Trophoblast cell (in vitro differentiated cells and primary cell): ENCODE results near the gene PNISR.
"Not testable (repeated sequence)": the region's sequence is repeated elsewhere in the genome, so short reads cannot be mapped to it uniquely, and the experiment has no call there.

Source experiments
- DNase-seq, 2 donors: peaks; one replicate each; pipeline ENCODE4 v3.0.0-alpha.2; 2016
- H2AFZ ChIP-seq: 2 replicates; pipeline ENCODE4 v1.6.1; 2013; ENCODE audit warnings: low read length, moderate library complexity, mild to moderate bottlenecking; ENCODE audit not compliant: insufficient read depth, poor library complexity
- H2AK5ac ChIP-seq: 2 replicates; pipeline ENCODE4 v1.6.1; 2013; ENCODE audit warnings: mild to moderate bottlenecking, low read length
- H2BK120ac ChIP-seq: 2 replicates; pipeline ENCODE4 v1.6.1; 2013; ENCODE audit warnings: low read length, mild to moderate bottlenecking, moderate library complexity; ENCODE audit not compliant: insufficient read depth, poor library complexity
- H2BK12ac ChIP-seq: 2 replicates; pipeline ENCODE4 v1.6.1; 2013; ENCODE audit warnings: mild to moderate bottlenecking, low read length, moderate library complexity
- H2BK5ac ChIP-seq: 2 replicates; pipeline ENCODE4 v1.6.1; 2013; ENCODE audit warnings: low read length, low read depth, moderate library complexity, mild to moderate bottlenecking; ENCODE audit not compliant: poor library complexity
- H3K14ac ChIP-seq: 2 replicates; pipeline ENCODE4 v1.6.1; 2013; ENCODE audit warnings: mild to moderate bottlenecking, low read length
- H3K18ac ChIP-seq: 2 replicates; pipeline ENCODE4 v1.6.1; 2013; ENCODE audit warnings: mild to moderate bottlenecking, low read length
- H3K23ac ChIP-seq: 2 replicates; pipeline ENCODE4 v1.6.1; 2013; ENCODE audit warnings: low read length
- H3K27ac ChIP-seq: 2 replicates; pipeline ENCODE4 v1.5.1; 2013; ENCODE audit warnings: low read depth, mild to moderate bottlenecking, inconsistent platforms, low read length, moderate library complexity
- H3K27me3 ChIP-seq: 2 replicates; pipeline ENCODE4 v1.6.1; 2013; ENCODE audit warnings: inconsistent platforms, mild to moderate bottlenecking, low read length, moderate library complexity; ENCODE audit not compliant: insufficient read depth
- H3K36me3 ChIP-seq, 2 experiments: 1 replicate in 1 of 2; 2 replicates in 1 of 2; pipeline ENCODE4 v1.6.1; 2013; ENCODE audit warnings: low read length in 2 of 2, mild to moderate bottlenecking in 2 of 2, moderate library complexity in 1 of 2; ENCODE audit not compliant: insufficient read depth in 2 of 2, control insufficient read depth in 1 of 2
- H3K4ac ChIP-seq: 2 replicates; pipeline ENCODE4 v1.6.1; 2013; ENCODE audit warnings: low read depth, mild to moderate bottlenecking, low read length, moderate library complexity
- H3K4me1 ChIP-seq, 2 experiments: 1 replicate in 1 of 2; 2 replicates in 1 of 2; pipeline ENCODE4 v1.6.1; 2013; ENCODE audit warnings: low read length in 2 of 2, mild to moderate bottlenecking in 2 of 2, moderate library complexity in 1 of 2; ENCODE audit not compliant: insufficient read depth in 2 of 2, control insufficient read depth in 1 of 2
- H3K4me2 ChIP-seq: 2 replicates; pipeline ENCODE4 v1.6.1; 2013; ENCODE audit warnings: inconsistent platforms, mild to moderate bottlenecking, low read length, moderate library complexity
- H3K4me3 ChIP-seq: 2 replicates; pipeline ENCODE4 v1.5.1; 2013; ENCODE audit warnings: mild to moderate bottlenecking, low read depth, low read length, inconsistent platforms
- H3K79me1 ChIP-seq: one replicate; pipeline ENCODE4 v1.6.1; 2013; ENCODE audit warnings: low read length
- H3K79me2 ChIP-seq: 2 replicates; pipeline ENCODE4 v1.6.1; 2013; ENCODE audit warnings: low read length, mild to moderate bottlenecking; ENCODE audit not compliant: control insufficient read depth, insufficient read depth, poor library complexity
- H3K9ac ChIP-seq: 2 replicates; pipeline ENCODE4 v1.6.1; 2013; ENCODE audit warnings: mild to moderate bottlenecking, low read length
- H3K9me3 ChIP-seq: 2 replicates; pipeline ENCODE4 v1.6.1; 2013; ENCODE audit warnings: low read depth, mild to moderate bottlenecking, control low read depth, inconsistent platforms, low read length; ENCODE audit not compliant: insufficient read depth
- H4K12ac ChIP-seq: 2 replicates; pipeline ENCODE4 v1.6.1; 2013; ENCODE audit warnings: low read depth, mild to moderate bottlenecking, low read length, moderate library complexity
- H4K8ac ChIP-seq: 2 replicates; pipeline ENCODE4 v1.6.1; 2013; ENCODE audit warnings: low read depth, mild to moderate bottlenecking, low read length, moderate library complexity
- H4K91ac ChIP-seq: one replicate; pipeline ENCODE4 v1.6.1; 2013; ENCODE audit warnings: low read depth, mild to moderate bottlenecking, low read length, moderate library complexity
- WGBS: extraction: QIAGEN DNeasy Blood & Tissue Kit; methylation state at CpG from one replicate; pipeline ENCODE4 v1.1.7; 2013; ENCODE audit warnings: missing lambda C conversion rate; ENCODE audit not compliant: insufficient read length, insufficient coverage; ENCODE audit errors: extremely low coverage; 5-methylcytosine and 5-hydroxymethylcytosine counted together

PNISR gene

DNA sequence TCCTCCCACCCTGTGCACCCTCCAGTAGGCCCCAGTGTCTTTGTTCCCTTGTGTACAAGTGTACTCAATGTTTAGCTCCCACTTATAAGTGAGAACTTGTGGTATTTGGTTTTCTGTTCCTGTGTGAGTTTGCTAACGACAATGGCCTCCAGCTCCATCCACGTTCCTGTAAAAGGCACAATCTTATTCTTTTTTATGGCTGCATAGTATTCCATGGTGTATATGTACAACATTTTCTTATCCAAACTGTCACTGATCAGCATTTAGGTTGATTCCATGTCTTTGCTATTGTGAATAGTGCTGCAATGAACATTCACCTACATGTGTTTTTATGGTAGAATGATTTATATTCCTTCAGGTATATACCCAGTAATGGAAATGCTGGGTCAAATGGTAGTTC, 34.0 kb upstream of the PNISR start:
- H3K4me2 ChIP-seq, H3K36me3 ChIP-seq, H2AFZ ChIP-seq, H3K79me1 ChIP-seq, H2BK5ac ChIP-seq, H4K91ac ChIP-seq, H3K4me3 ChIP-seq, H3K4ac ChIP-seq, H4K8ac ChIP-seq, H3K14ac ChIP-seq, H3K9ac ChIP-seq, H3K4me1 ChIP-seq, H3K27ac ChIP-seq, H2BK120ac ChIP-seq, H3K18ac ChIP-seq, H3K27me3 ChIP-seq, H3K9me3 ChIP-seq, H2BK12ac ChIP-seq, H2AK5ac ChIP-seq, H3K23ac ChIP-seq, H3K79me2 ChIP-seq, H4K12ac ChIP-seq, DNase-seq: not testable (repeated sequence)
- WGBS, result no CpG with 5 or more reads among the region's 2 CpGs

DNA sequence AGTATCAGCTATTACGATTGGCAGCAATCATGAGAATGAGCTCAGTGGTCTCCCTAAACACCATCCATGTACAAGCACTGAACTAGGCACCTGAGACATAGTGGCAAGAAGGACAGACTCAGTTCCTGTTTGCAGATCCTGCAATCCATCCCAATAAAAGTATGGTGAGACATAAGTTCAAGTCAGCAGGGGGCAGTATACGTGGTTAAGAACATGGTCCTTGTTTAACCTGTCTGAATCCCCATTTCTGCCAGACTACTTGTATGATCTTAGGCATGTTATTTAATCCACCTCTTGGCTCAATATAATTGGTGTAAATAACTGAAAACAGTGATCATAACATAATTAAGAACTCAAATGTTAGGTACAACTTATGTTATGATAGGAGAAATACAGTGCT, 33.2 kb upstream of the PNISR start:
- Histone ChIP-seq H3K79me1 (no peaks in the 10 kb centered on the region), H2BK12ac (no peak overlapping the region), H2BK120ac (no peak overlapping the region), H3K36me3 (peaks cover 0 to 1% of the 10 kb centered on the region in 2 experiments), H3K27me3 (no peaks in the 10 kb centered on the region), H3K27ac (no peak overlapping the region), H3K9me3 (no peaks in the 10 kb centered on the region), H4K12ac (no peak overlapping the region), H3K18ac (no peak overlapping the region), H3K4me2 (no peak overlapping the region), H3K79me2 (no peaks in the 10 kb centered on the region), H3K23ac (no peak overlapping the region), H3K4ac (no peak overlapping the region), H4K8ac (no peak overlapping the region), H2AK5ac (no peak overlapping the region), H3K4me1 (no peaks in the 10 kb centered on the region), H4K91ac (no peak overlapping the region), H3K9ac (no peak overlapping the region), H3K4me3 (no peak overlapping the region), H3K14ac (no peak overlapping the region), H2AFZ (no peak overlapping the region), H2BK5ac (no peak overlapping the region)
- DNase-seq, result peak in 1 of 2 donors; percentile 61
- WGBS, result no CpG with 5 or more reads among the region's 2 CpGs

DNA sequence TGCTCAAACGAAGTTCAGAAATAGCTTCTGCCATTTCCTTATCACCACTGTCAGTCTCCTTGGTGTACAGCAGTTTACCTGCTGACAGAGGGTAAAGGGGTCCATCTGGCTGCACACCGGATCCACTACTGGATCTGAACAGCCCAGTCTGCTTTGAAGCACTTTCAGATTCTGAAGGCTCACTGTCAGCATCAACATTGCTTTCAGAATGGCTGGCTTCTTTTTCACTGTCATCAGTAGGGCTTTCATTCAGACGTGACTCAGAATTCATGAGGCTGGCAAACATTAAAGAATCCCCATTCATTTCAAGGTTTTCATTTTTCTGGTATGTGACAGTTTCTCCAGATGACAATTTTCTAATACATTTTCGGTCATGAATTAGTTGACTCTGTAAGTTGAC, 21.0 kb upstream of the PNISR start:
- H3K27me3 ChIP-seq, result no peaks in the 10 kb centered on the region
- no peak overlapping the region for H2BK12ac ChIP-seq
- no peak overlapping the region for H4K8ac ChIP-seq
- H3K79me1 ChIP-seq, result no peaks in the 10 kb centered on the region
- no peak for DNase-seq
- no peak overlapping the region for H3K18ac ChIP-seq
- WGBS, result no CpG with 5 or more reads among the region's 4 CpGs
- H3K27ac ChIP-seq, result no peak overlapping the region
- H3K14ac ChIP-seq, result no peak overlapping the region
- no peak overlapping the region for H3K4me3 ChIP-seq
- no peak overlapping the region for H2BK5ac ChIP-seq
- no peaks in the 10 kb centered on the region for H3K4me1 ChIP-seq
- H3K9me3 ChIP-seq, result no peaks in the 10 kb centered on the region
- no peak overlapping the region for H4K91ac ChIP-seq
- H3K4me2 ChIP-seq, result no peak overlapping the region
- H3K4ac ChIP-seq, result no peak overlapping the region
- no peak overlapping the region for H2BK120ac ChIP-seq
- no peak overlapping the region for H3K23ac ChIP-seq
- no peaks in the 10 kb centered on the region for H3K79me2 ChIP-seq
- H3K36me3 ChIP-seq, result peaks cover 2% of the 10 kb centered on the region in 2 experiments
- H2AK5ac ChIP-seq, result no peak overlapping the region
- H4K12ac ChIP-seq, result no peak overlapping the region
- no peak overlapping the region for H3K9ac ChIP-seq
- no peak overlapping the region for H2AFZ ChIP-seq

DNA sequence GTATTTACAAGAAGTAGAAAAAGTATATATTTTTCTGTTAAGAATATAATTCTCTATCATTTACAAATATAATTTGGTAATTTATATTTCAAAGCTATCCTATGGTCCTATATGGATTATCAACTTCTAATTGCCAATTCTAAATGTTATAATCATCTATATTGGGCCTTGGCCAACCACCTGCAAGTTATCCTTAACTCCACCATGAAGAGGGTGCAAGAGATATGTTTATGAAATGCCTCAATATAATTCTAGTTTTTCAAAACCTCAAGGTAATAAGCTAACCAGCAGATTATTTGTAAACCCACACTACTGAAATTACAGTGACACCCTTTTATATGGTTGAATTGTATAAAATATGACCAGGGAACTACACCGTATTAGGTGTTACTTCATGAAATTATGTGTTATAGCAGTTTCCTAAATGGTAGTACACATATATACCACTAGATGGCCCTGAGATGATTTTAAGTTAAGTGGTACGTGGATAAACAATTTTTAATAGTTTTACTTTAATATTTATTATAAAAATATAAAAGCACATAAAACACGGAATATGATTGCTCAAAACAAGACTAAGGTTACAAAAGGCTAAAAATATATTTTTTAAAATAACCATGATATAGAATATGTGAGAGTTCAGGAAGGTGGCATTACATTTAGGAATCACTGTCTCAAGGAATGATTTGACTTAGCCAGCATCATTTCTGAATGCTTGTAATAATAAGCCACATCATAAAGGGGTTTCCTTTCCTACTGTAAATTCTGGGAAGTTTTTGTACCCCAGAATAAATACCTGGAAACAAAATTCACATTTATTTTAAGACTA, 9.8 kb upstream of the PNISR start:
- H3K9ac ChIP-seq, result no peak overlapping the region
- no peak overlapping the region for H2BK12ac ChIP-seq
- no peak overlapping the region for H2BK120ac ChIP-seq
- no peak overlapping the region for H3K4me2 ChIP-seq
- no peaks in the 10 kb centered on the region for H3K27me3 ChIP-seq
- no peak overlapping the region for H3K23ac ChIP-seq
- H4K12ac ChIP-seq, result no peak overlapping the region
- no peak overlapping the region for H3K4me3 ChIP-seq
- H2AFZ ChIP-seq, result no peak overlapping the region
- H3K27ac ChIP-seq, result no peak overlapping the region
- WGBS, result no CpG with 5 or more reads among the region's 3 CpGs
- no peak overlapping the region for H3K18ac ChIP-seq
- no peak overlapping the region for H3K14ac ChIP-seq
- H3K9me3 ChIP-seq, result no peaks in the 10 kb centered on the region
- no peak overlapping the region for H3K4ac ChIP-seq
- H2BK5ac ChIP-seq, result no peak overlapping the region
- H3K79me2 ChIP-seq, result no peaks in the 10 kb centered on the region
- DNase-seq, result peak in 1 of 2 donors; percentile 60
- H3K36me3 ChIP-seq, result peaks cover 0 to 3% of the 10 kb centered on the region in 2 experiments
- H2AK5ac ChIP-seq, result no peak overlapping the region
- H4K91ac ChIP-seq, result no peak overlapping the region
- H4K8ac ChIP-seq, result no peak overlapping the region
- H3K79me1 ChIP-seq, result no peaks in the 10 kb centered on the region
- H3K4me1 ChIP-seq, result no peaks in the 10 kb centered on the region
